Stimulated activated CD4-positive, alpha-beta T cell treated with anti-CD3 and anti-CD28 coated beads, Interleukin-15, amount 100 ng/mL, for 48 hours (primary cell): ENCODE results near the gene S100A3.

Source experiments
- DNase-seq, 2 donors: peaks; one replicate each; pipeline ENCODE4 v3.0.0-alpha.2; 2020; ENCODE audit warnings: low read depth in 2 of 2

S100A3 gene

GRCh38 chr1:153510984-153511410, 38.1 kb downstream of the S100A3 start:
- peak; percentile 63 to 79 for DNase-seq

GRCh38 chr1:153509729-153510354, 39.2 kb downstream of the S100A3 start:
- peak; percentile 54 to 60 for DNase-seq

GRCh38 chr1:153509036-153509435, 40.0 kb downstream of the S100A3 start:
- no peak for DNase-seq

- DNase-seq = no peak
Measured at GRCh38 chr1:153507926-153508583, 41.0 kb downstream of the S100A3 start.

GRCh38 chr1:153506831-153507413, 42.1 kb downstream of the S100A3 start:
- DNase-seq = no peak

- no peak for DNase-seq
Measured at GRCh38 chr1:153506386-153506785, 42.7 kb downstream of the S100A3 start.

GRCh38 chr1:153505576-153505975, 43.5 kb downstream of the S100A3 start:
- no peak for DNase-seq

GRCh38 chr1:153503766-153504165, 45.3 kb downstream of the S100A3 start:
- DNase-seq = no peak

- DNase-seq = no peak
Measured at GRCh38 chr1:153498746-153499145, 50.3 kb downstream of the S100A3 start.
